ENCODE results near the gene RESF1. TPM values are rescaled to one million over a fixed set of nuclear protein-coding genes. Genes with fewer than 3 reads are reported as not detected.

Gene RESF1
- polyA plus RNA-seq, 1 experiment = 16.9 TPM

- no peak overlapping the region for H3K27ac ChIP-seq (ENCODE audit: low read depth, low read length)
- no peak for TF ChIP-seq CTCF (IDR thresholded peaks at IDR 0.05; ENCODE audit: low read depth, low read length)
- no peak overlapping the region for H3K4me3 ChIP-seq (ENCODE audit: low read depth, low read length)
- peaks cover 7% of the 10 kb centered on the region for H3K9me3 ChIP-seq (ENCODE audit: control insufficient read depth, insufficient read depth, low read length)
- no peak for DNase-seq (ENCODE audit: low read depth, low spot score)
- POLR2A ChIA-PET = no interaction called here
- CTCF ChIA-PET = no interaction called here
- no peaks in the 10 kb centered on the region for H3K27me3 ChIP-seq (ENCODE audit: control insufficient read depth, insufficient read depth, low read length)
Measured at GRCh38 chr12:31970199-31970598, 11.0 kb downstream of the RESF1 start.

- no peak for TF ChIP-seq CTCF (IDR thresholded peaks at IDR 0.05; ENCODE audit: low read depth, low read length)
- Histone ChIP-seq H3K9me3 (ENCODE audit: control insufficient read depth, insufficient read depth, low read length) (peaks cover 7% of the 10 kb centered on the region), H3K4me3 (ENCODE audit: low read depth, low read length) (no peak overlapping the region), H3K27me3 (ENCODE audit: control insufficient read depth, insufficient read depth, low read length) (no peaks in the 10 kb centered on the region), H3K27ac (ENCODE audit: low read depth, low read length) (no peak overlapping the region)
- ChIA-PET CTCF (no interaction called here), POLR2A (no interaction called here)
- no peak for DNase-seq (ENCODE audit: low read depth, low spot score)
Measured at GRCh38 chr12:31973818-31974217, 14.6 kb downstream of the RESF1 start.

- ChIA-PET POLR2A (no interaction called here), CTCF (interaction anchor here (0.6 kb wide), 1 partner anchor 619 kb away, joined by 4 read pairs; no protein-coding TSS in a partner anchor)
- no peak for DNase-seq (ENCODE audit: low read depth, low spot score)
- H3K27ac ChIP-seq (ENCODE audit: low read depth, low read length) = no peak overlapping the region
- TF ChIP-seq CTCF (IDR thresholded peaks at IDR 0.05; ENCODE audit: low read depth, low read length) = no peak
- peaks cover 7% of the 10 kb centered on the region for H3K9me3 ChIP-seq (ENCODE audit: control insufficient read depth, insufficient read depth, low read length)
- no peak overlapping the region for H3K4me3 ChIP-seq (ENCODE audit: low read depth, low read length)
- H3K27me3 ChIP-seq (ENCODE audit: control insufficient read depth, insufficient read depth, low read length) = no peaks in the 10 kb centered on the region
Measured at GRCh38 chr12:31974673-31975072, 15.5 kb downstream of the RESF1 start.

GRCh38 chr12:31984806-31985591, 25.8 kb downstream of the RESF1 start:
- CTCF ChIA-PET = no interaction called here
- TF ChIP-seq CTCF (IDR thresholded peaks at IDR 0.05; ENCODE audit: low read depth, low read length) = no peak
- POLR2A ChIA-PET = no interaction called here

GRCh38 chr12:31985832-31986231, 26.6 kb downstream of the RESF1 start:
- POLR2A ChIA-PET = no interaction called here
- DNase-seq (ENCODE audit: low read depth, low spot score) = no peak
- TF ChIP-seq CTCF (IDR thresholded peaks at IDR 0.05; ENCODE audit: low read depth, low read length) = no peak
- Histone ChIP-seq H3K27ac (ENCODE audit: low read depth, low read length) (no peak overlapping the region), H3K4me3 (ENCODE audit: low read depth, low read length) (no peak overlapping the region), H3K9me3 (ENCODE audit: control insufficient read depth, insufficient read depth, low read length) (no peaks in the 10 kb centered on the region; the same call in 1 of the 2 replicates), H3K27me3 (ENCODE audit: control insufficient read depth, insufficient read depth, low read length) (no peaks in the 10 kb centered on the region)
- CTCF ChIA-PET = interaction anchor here (0.5 kb wide), 1 partner anchor 54 kb away, joined by 4 read pairs; no protein-coding TSS in a partner anchor

More at GRCh38 chr12:31984806-31985591, 25.8 kb downstream of the RESF1 start:
- Histone ChIP-seq H3K9me3 (ENCODE audit: control insufficient read depth, insufficient read depth, low read length) (no peaks in the 10 kb centered on the region; the same call in 1 of the 2 replicates), H3K27me3 (ENCODE audit: control insufficient read depth, insufficient read depth, low read length) (no peaks in the 10 kb centered on the region), H3K27ac (ENCODE audit: low read depth, low read length) (no peak overlapping the region), H3K4me3 (ENCODE audit: low read depth, low read length) (no peak overlapping the region)
- no peak for DNase-seq (ENCODE audit: low read depth, low spot score)

Measured in AG04450 (cell line).